Endodermal cell (in vitro differentiated cells): ENCODE measurements around the gene POC1A. TPM values are rescaled to one million over a fixed set of nuclear protein-coding genes. Genes with fewer than 3 reads are reported as not detected.

ENCODE experiments used
- DNase-seq: peaks from one replicate; pipeline ENCODE4 v3.0.0-alpha.2; 2017
- H3K27ac ChIP-seq: 2 replicates; pipeline ENCODE4 v1.5.1; 2013; ENCODE audit warnings: mild to moderate bottlenecking, low read depth, low read length, moderate library complexity
- H3K27me3 ChIP-seq: 2 replicates; pipeline ENCODE4 v1.6.1; 2013; ENCODE audit warnings: mild to moderate bottlenecking, low read length, moderate library complexity; ENCODE audit not compliant: insufficient read depth, control insufficient read depth, poor library complexity, severe bottlenecking
- H3K36me3 ChIP-seq: 2 replicates; pipeline ENCODE4 v1.7.0; 2013; ENCODE audit warnings: mild to moderate bottlenecking, low read length, moderate library complexity; ENCODE audit not compliant: control insufficient read depth, insufficient read depth
- H3K4me1 ChIP-seq: one replicate; pipeline ENCODE4 v1.7.0; 2013; ENCODE audit warnings: low read length; ENCODE audit not compliant: control insufficient read depth, insufficient read depth
- H3K4me3 ChIP-seq: 2 replicates; pipeline ENCODE4 v1.5.1; 2013; ENCODE audit warnings: mild to moderate bottlenecking, low read length, moderate library complexity
- H3K9ac ChIP-seq: 2 replicates; pipeline ENCODE4 v1.6.1; 2013; ENCODE audit warnings: mild to moderate bottlenecking, low read length, moderate library complexity; ENCODE audit not compliant: poor library complexity, severe bottlenecking; ENCODE audit errors: extremely low read depth
- H3K9me3 ChIP-seq: 2 replicates; pipeline ENCODE4 v1.6.1; 2013; ENCODE audit warnings: mild to moderate bottlenecking, low read length, moderate library complexity; ENCODE audit not compliant: control insufficient read depth
- H3K27ac Mint-ChIP-seq: 2 replicates; pipeline ENCODE4 v1.8.0; 2020; ENCODE audit warnings: mixed read lengths
- H3K27me3 Mint-ChIP-seq: 2 replicates; pipeline ENCODE4 v1.8.0; 2021; ENCODE audit warnings: mild to moderate bottlenecking, mixed read lengths; ENCODE audit not compliant: insufficient read depth
- H3K36me3 Mint-ChIP-seq: 2 replicates; pipeline ENCODE4 v1.8.0; 2020; ENCODE audit warnings: low read depth, mixed read lengths
- H3K4me1 Mint-ChIP-seq: 2 replicates; pipeline ENCODE4 v1.8.0; 2020; ENCODE audit warnings: mixed read lengths
- H3K4me3 Mint-ChIP-seq: 2 replicates; pipeline ENCODE4 v1.8.0; 2020; ENCODE audit warnings: mild to moderate bottlenecking, moderate library complexity, mixed read lengths
- H3K9me3 Mint-ChIP-seq: 2 replicates; pipeline ENCODE4 v1.8.0; 2020; ENCODE audit warnings: mild to moderate bottlenecking, mixed read lengths
- CTCF ChIP-seq: fragments of 200-600 bp; sonication (generic); conservative IDR thresholded peaks from 2 replicates; pipeline ENCODE4 v1.5.0; 2021; ENCODE audit warnings: antibody characterized with exemption, mild to moderate bottlenecking
- WGBS, 2 experiments: methylation state at CpG; one replicate each; pipeline versions ENCODE4 v1.1.5 to v1.1.7; 2013; ENCODE audit warnings: missing lambda C conversion rate in 2 of 2, mixed read lengths in 1 of 2; ENCODE audit not compliant: insufficient coverage in 1 of 2, insufficient read length in 1 of 2; 5-methylcytosine and 5-hydroxymethylcytosine counted together
- total RNA-seq, 2 donors: library from RNA; stranded (reverse); fragmentation: NEBNext Ultra II Directional in 1 of 2; extraction: Animal tissue kit (Norgen Biotek cat#: 25700) in 1 of 2; gene quantifications; 2 replicates in 1 of 2; 3 replicates in 1 of 2; pipeline ENCODE4 v1.2.1, GENCODE V29; 2021

The POC1A gene
- total RNA-seq, 2 donors from 2014 or later = 19.7 to 24.0 TPM

GRCh38 chr3:52124766-52125165 is 29.5 kb downstream of the POC1A start:
- WGBS, 2 experiments = 95 to 100% methylated on average over 7 to 8 of the region's 8 CpGs
- no peak overlapping the region for H3K27ac ChIP-seq
- peaks cover 21% of the 10 kb centered on the region for H3K4me1 Mint-ChIP-seq
- no peak for TF ChIP-seq CTCF
- H3K27ac Mint-ChIP-seq = no peak overlapping the region
- H3K27me3 Mint-ChIP-seq = no peaks in the 10 kb centered on the region
- H3K4me3 ChIP-seq = no peak overlapping the region
- DNase-seq = no peak
- no peak overlapping the region for H3K4me3 Mint-ChIP-seq
- no peaks in the 10 kb centered on the region for H3K9me3 ChIP-seq
- H3K36me3 ChIP-seq = peaks cover 16% of the 10 kb centered on the region
- H3K9me3 Mint-ChIP-seq = no peaks in the 10 kb centered on the region
- peaks cover 11% of the 10 kb centered on the region for H3K4me1 ChIP-seq
- no peaks in the 10 kb centered on the region for H3K27me3 ChIP-seq
- no peak overlapping the region for H3K9ac ChIP-seq
- peaks cover 36% of the 10 kb centered on the region for H3K36me3 Mint-ChIP-seq

- no peak overlapping the region for H3K9ac ChIP-seq
- DNase-seq = no peak
- no peak overlapping the region for H3K27ac ChIP-seq
- peaks cover 41% of the 10 kb centered on the region for H3K36me3 Mint-ChIP-seq
- no peak overlapping the region for H3K4me3 Mint-ChIP-seq
- peaks cover 21% of the 10 kb centered on the region for H3K36me3 ChIP-seq
- H3K9me3 Mint-ChIP-seq = no peaks in the 10 kb centered on the region
- H3K27me3 Mint-ChIP-seq = no peaks in the 10 kb centered on the region
- H3K27ac Mint-ChIP-seq = no peak overlapping the region
- 91 to 100% methylated on average over 1 to 2 of the region's 2 CpGs for WGBS, 2 experiments
- H3K4me1 Mint-ChIP-seq = peaks cover 24% of the 10 kb centered on the region
- H3K4me3 ChIP-seq = no peak overlapping the region
- no peak for TF ChIP-seq CTCF
- no peaks in the 10 kb centered on the region for H3K9me3 ChIP-seq
- peaks cover 11% of the 10 kb centered on the region for H3K4me1 ChIP-seq
- H3K27me3 ChIP-seq = no peaks in the 10 kb centered on the region
Measured at GRCh38 chr3:52124126-52124525, 30.1 kb downstream of the POC1A start.

GRCh38 chr3:52123106-52123725 is 31.0 kb downstream of the POC1A start:
- no peak overlapping the region for H3K4me3 Mint-ChIP-seq
- peak; percentile 98 for TF ChIP-seq CTCF
- no peaks in the 10 kb centered on the region for H3K27me3 Mint-ChIP-seq
- peaks cover 41% of the 10 kb centered on the region for H3K36me3 Mint-ChIP-seq
- no peak overlapping the region for H3K27ac Mint-ChIP-seq
- peak; percentile 95 for DNase-seq
- peaks cover 11% of the 10 kb centered on the region for H3K4me1 ChIP-seq
- H3K9me3 ChIP-seq = no peaks in the 10 kb centered on the region
- no peak overlapping the region for H3K9ac ChIP-seq
- peaks cover 21% of the 10 kb centered on the region for H3K36me3 ChIP-seq
- WGBS, 2 experiments = 51 to 59% methylated on average over 6 to 10 of the region's 10 CpGs
- peaks cover 22% of the 10 kb centered on the region for H3K4me1 Mint-ChIP-seq
- H3K27me3 ChIP-seq = no peaks in the 10 kb centered on the region
- H3K9me3 Mint-ChIP-seq = no peaks in the 10 kb centered on the region
- H3K4me3 ChIP-seq = no peak overlapping the region
- no peak overlapping the region for H3K27ac ChIP-seq
